Measurements from ENCODE around the gene ZNF326.
"Not testable (repeated sequence)": the region's sequence is repeated elsewhere in the genome, so short reads cannot be mapped to it uniquely, and the experiment has no call there.

The ZNF326 gene

DNA sequence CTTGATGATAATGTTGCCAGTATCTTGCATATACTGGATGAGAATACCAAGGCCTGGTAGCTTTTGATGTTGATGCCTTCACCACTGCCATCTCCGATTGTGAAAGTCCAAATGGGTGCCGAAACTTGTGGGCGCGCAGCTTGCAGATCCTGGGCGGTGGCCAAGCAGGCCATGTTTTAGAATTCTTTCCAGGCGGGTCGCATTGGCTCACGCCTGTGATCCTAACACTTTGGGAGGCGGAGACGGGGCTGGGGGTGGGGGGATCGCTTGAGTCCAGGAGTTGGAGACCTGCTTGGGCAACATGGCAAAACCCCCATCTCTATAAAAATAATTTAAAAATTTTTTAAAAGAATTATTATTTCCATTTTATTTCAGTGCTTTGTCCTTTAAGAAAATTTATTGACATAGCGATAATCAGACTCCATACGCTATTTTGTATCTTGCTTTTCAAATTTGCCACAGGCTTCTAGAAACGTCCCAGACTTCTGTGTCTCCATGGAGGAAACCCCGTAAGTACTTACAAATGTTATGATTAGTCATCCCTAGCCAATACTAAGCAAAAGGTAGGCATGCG, 592 bp upstream of the ZNF326 start:
- peak overlapping the region; percentile 80 for H3K4me3 ChIP-seq
- no peak for DNase-seq (ENCODE audit: low spot score in 2 of 2)
- no peaks in the 10 kb centered on the region for H3K9me3 ChIP-seq
- in situ Hi-C loops (cut with MboI; ENCODE audit: low sequenced_read_pairs), result loop anchor here (25.0 kb wide), 1 partner anchor 357 kb away; the partner anchor contains the start of gene LRRC8C
- no peaks in the 10 kb centered on the region for H3K27me3 ChIP-seq (ENCODE audit: low read depth)
- H3K4me1 ChIP-seq, result peaks cover 22% of the 10 kb centered on the region
- no peaks in the 10 kb centered on the region; the same call in 1 of the 2 replicates for H3K36me3 ChIP-seq (replicated peaks)

DNA sequence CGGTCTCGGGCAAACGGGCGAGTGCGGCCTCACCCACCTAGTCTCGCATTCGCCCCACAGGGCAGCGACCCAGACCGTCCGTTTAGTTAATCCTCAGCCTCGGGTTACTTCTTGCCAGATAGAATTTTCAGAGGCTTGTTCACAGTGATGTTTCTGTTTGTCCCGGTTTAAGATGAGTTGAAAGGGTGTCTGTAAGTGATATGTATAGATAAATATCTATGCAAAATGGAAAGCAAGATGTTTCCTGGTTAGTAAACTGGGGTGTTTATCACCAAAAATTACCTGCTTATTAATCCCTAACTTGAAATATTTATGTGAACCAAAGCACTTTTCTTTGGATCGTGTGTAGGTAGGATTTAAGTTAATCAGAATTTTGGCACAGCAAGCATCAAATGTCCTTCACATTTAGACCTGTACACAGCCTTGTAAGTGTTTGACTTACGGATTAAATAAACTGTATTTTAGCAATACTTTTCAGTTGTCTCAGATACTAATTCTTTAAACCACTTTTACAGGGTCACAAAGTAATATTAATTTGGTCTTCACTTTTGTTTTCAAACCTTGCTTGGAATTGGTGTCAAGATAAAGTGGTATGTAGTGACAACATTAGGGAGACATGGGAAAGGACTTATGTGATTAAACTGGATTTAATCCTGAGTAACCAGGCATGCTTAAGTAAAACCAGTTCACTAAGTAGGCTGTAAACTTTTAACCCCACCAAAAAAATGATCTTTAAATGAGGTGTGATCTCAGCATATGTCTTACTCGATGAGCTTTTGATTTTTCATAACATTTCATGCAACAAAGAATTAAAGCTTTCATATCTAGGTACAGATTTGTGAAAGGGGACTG, 914 bp downstream of the ZNF326 start:
- peaks cover 23% of the 10 kb centered on the region for H3K4me1 ChIP-seq
- H3K9me3 ChIP-seq, result no peaks in the 10 kb centered on the region
- H3K4me3 ChIP-seq, result peak overlapping the region; percentile 80
- peak; percentile 42 to 70 for DNase-seq (ENCODE audit: low spot score in 2 of 2)
- in situ Hi-C loops (cut with MboI; ENCODE audit: low sequenced_read_pairs), result loop anchor here (25.0 kb wide), 1 partner anchor 359 kb away; the partner anchor contains the start of gene LRRC8C
- peaks cover 9% of the 10 kb centered on the region for H3K36me3 ChIP-seq (replicated peaks)
- H3K27me3 ChIP-seq (ENCODE audit: low read depth), result no peaks in the 10 kb centered on the region

DNA sequence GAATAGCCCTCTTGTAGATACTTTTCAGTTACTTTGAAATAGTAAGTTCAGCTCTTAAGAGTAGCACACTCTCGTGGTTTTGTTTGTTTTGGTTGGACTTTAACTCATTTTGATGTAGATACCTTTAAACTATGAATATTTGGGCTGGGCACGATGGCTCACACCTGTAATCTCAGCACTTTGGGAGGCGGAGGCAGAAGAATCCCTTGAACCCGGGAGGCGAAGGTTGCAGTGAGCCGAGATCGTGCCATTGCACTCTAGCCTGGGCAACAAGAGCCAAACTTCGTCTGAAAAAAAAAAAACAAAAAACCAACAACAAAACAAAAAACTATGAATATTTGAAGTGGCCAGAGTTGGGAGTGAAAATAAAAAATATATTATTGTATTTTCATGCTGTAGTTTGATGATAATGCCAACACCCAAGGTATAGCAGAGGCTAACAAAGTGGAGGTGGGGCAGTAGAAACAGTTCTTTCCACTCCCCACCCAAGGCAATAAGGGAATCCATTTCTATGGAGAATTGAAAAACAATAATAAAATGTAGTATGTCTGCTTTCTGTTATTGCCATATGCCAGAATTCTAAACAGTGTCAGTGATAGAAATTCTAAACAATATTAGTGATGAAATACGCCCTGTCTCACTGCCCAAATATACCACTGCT, 1.7 kb downstream of the ZNF326 start:
- in situ Hi-C loops (cut with MboI; ENCODE audit: low sequenced_read_pairs), result loop anchor here (25.0 kb wide), 1 partner anchor 359 kb away; the partner anchor contains the start of gene LRRC8C

DNA sequence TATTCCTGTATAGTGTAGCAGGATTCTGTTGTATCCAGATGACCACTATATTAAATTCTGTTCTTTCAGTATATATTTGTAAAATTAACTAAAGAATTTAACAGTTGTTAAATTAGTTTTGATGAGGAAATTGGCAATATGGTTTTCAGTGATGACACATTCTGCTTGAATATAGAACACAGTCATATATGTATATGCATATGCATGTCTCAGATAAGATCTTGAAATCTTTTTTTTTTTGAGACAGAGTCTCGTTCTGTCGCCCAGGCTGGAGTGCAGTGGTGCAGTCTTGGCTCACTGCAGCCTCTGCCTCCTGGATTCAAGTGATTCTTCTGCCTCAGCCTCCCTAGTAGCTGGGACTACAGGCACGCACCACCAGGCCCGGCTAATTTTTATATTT, 2.2 kb downstream of the ZNF326 start:
- not testable (repeated sequence) for H3K36me3 ChIP-seq (replicated peaks); H3K9me3 ChIP-seq; H3K27me3 ChIP-seq (ENCODE audit: low read depth); DNase-seq (ENCODE audit: low spot score in 2 of 2)
- peak overlapping the region; percentile 80 for H3K4me3 ChIP-seq
- peaks cover 23% of the 10 kb centered on the region for H3K4me1 ChIP-seq
- in situ Hi-C loops (cut with MboI; ENCODE audit: low sequenced_read_pairs), result loop anchor here (25.0 kb wide), 1 partner anchor 360 kb away; the partner anchor contains the start of gene LRRC8C

More for the DNA sequence above, 1.7 kb downstream of the ZNF326 start:
- Histone ChIP-seq H3K27me3 (ENCODE audit: low read depth) (no peaks in the 10 kb centered on the region), H3K36me3 (replicated peaks) (peaks cover 9% of the 10 kb centered on the region), H3K9me3 (no peaks in the 10 kb centered on the region), H3K4me1 (peaks cover 23% of the 10 kb centered on the region), H3K4me3 (peak overlapping the region; percentile 80)
- no peak for DNase-seq (ENCODE audit: low spot score in 2 of 2)

DNA sequence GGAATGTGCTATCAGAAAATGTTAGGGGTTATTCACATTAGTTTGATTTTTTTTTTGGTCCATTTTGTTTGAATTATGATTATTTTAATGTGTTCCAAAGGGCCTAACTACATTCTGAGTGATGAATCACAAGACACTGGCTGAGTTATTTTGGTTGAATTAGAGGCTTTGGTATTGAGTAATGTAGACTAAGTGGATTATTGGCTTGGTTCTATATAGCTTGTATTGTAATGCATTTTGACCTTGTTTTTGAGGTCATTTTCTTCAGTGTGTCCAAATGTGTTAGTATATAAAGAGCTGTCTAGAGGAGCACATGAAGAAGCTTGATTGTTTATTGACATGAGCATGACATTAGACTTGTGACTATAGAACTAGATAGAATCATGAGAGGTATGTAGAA, 3.4 kb downstream of the ZNF326 start:
- H3K9me3 ChIP-seq, result no peaks in the 10 kb centered on the region
- in situ Hi-C loops (cut with MboI; ENCODE audit: low sequenced_read_pairs), result loop anchor here (25.0 kb wide), 1 partner anchor 361 kb away; the partner anchor contains the start of gene LRRC8C
- no peak overlapping the region for H3K4me3 ChIP-seq
- peaks cover 23% of the 10 kb centered on the region for H3K4me1 ChIP-seq
- DNase-seq (ENCODE audit: low spot score in 2 of 2), result peak in 1 of 2 experiments; percentile 88
- H3K36me3 ChIP-seq (replicated peaks), result peaks cover 9% of the 10 kb centered on the region
- no peaks in the 10 kb centered on the region for H3K27me3 ChIP-seq (ENCODE audit: low read depth)

DNA sequence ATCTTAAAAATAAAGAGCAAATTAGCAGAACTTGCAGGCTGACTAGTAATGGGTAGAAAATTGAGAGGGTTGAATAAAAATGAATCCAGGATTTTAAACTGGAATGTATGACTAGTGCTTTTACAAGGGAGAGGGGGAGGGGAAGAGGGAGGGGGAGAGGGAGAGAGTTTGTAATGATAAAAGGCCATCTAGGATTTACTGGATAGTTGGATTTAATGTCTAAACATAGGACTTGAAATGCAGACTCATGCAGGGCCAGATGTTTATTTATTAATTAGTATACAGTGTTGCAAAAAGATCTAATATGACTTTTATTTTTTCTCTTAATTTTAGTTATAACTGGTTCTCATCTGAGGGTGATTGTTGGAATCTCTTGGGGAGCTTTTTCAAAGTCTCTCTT, 4.3 kb downstream of the ZNF326 start:
- no peaks in the 10 kb centered on the region for H3K27me3 ChIP-seq (ENCODE audit: low read depth)
- no peaks in the 10 kb centered on the region for H3K9me3 ChIP-seq
- no peak for DNase-seq (ENCODE audit: low spot score in 2 of 2)
- peaks cover 9% of the 10 kb centered on the region for H3K36me3 ChIP-seq (replicated peaks)
- in situ Hi-C loops (cut with MboI; ENCODE audit: low sequenced_read_pairs), result loop anchor here (25.0 kb wide), 1 partner anchor 362 kb away; the partner anchor contains the start of gene LRRC8C
- peaks cover 23% of the 10 kb centered on the region for H3K4me1 ChIP-seq
- no peak overlapping the region for H3K4me3 ChIP-seq

DNA sequence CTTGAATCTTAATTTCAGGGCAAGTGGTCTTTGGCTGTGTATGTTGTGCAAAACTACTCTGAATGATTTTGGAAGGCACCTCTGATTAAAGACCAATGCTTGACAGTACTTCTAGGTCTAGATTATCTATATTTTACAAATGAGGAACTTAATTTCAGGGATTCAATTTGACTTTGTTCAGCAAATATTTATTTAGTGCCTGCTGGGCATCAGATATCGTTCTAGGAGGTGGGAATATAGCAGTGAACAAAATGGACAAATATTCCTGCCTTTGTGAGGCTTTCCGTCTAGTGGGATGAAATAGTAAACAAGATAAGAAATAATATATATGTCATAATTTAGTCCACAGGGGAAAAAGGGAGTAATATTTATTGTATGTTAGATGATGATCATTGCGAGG, 4.7 kb downstream of the ZNF326 start:
- in situ Hi-C loops (cut with MboI; ENCODE audit: low sequenced_read_pairs), result loop anchor here (25.0 kb wide), 1 partner anchor 362 kb away; the partner anchor contains the start of gene LRRC8C
- H3K36me3 ChIP-seq (replicated peaks), result peaks cover 9% of the 10 kb centered on the region
- no peaks in the 10 kb centered on the region for H3K27me3 ChIP-seq (ENCODE audit: low read depth)
- H3K4me1 ChIP-seq, result peaks cover 23% of the 10 kb centered on the region
- DNase-seq (ENCODE audit: low spot score in 2 of 2), result no peak
- H3K4me3 ChIP-seq, result no peak overlapping the region
- no peaks in the 10 kb centered on the region for H3K9me3 ChIP-seq

DNA sequence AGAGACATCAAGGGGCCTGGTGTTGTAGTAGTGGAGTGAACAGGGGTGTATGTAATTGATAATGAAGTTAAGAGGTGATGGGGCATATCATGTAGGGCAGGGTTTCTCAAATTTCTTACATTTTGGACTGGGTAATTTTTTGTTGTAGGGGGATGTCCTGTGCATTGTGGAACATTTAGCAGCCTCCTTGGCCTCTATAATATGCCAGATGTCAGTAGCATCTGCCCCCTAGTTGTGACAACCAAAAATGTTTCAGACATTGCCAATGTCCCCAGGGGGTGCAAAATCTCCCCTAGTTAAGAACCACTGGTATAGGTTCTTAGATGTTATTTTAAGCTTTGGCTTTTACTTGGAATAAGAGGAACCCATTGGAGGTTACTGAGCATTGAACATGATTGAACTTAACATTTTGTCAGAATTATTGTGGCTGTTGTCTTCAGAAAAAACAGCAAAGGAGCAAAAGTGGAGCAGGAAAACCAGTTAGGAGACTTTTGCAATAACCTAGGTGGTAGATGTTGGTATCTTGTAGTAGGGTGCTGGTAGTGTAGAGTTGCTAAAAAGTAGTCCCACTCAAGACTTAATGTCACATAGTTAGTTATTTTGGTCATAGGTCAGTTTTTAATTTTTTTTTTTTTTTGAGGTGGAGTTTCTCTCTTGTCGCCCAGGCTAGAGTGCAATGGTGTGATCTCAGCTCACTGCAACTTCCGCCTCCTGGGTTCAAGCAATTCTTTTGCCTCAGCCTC, 6.2 kb downstream of the ZNF326 start:
- Histone ChIP-seq H3K4me1 (peaks cover 23% of the 10 kb centered on the region), H3K4me3 (no peak overlapping the region), H3K9me3 (no peaks in the 10 kb centered on the region), H3K27me3 (ENCODE audit: low read depth) (no peaks in the 10 kb centered on the region), H3K36me3 (replicated peaks) (peaks cover 20% of the 10 kb centered on the region)
- in situ Hi-C loops (cut with MboI; ENCODE audit: low sequenced_read_pairs), result no loop called here
- DNase-seq (ENCODE audit: low spot score in 2 of 2), result no peak

DNA sequence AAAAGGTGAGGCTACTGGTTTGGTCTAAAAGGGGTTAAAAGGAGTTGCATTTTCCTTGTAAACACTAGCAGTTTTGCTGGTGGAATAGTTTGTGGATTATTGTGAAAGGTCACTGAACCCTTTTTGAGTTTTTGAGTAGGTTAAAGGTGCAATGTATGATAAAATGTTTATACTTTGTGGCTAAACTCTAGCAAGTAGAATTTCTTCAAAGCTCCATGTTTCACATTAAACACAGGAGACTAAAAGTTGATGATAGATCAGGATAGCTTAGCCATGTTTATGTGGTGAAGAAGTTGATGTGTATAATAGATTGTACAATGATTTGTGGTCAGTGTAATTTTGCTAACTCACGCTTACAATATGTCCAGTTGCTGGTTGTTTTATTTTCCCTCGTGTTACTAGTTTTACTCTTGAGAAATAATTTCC, 13.1 kb downstream of the ZNF326 start:
- Histone ChIP-seq H3K36me3 (replicated peaks) (peaks cover 58% of the 10 kb centered on the region), H3K4me1 (no peaks in the 10 kb centered on the region), H3K4me3 (no peak overlapping the region), H3K9me3 (no peaks in the 10 kb centered on the region), H3K27me3 (ENCODE audit: low read depth) (no peaks in the 10 kb centered on the region)
- no peak for DNase-seq (ENCODE audit: low spot score in 2 of 2)
- in situ Hi-C loops (cut with MboI; ENCODE audit: low sequenced_read_pairs), result no loop called here

DNA sequence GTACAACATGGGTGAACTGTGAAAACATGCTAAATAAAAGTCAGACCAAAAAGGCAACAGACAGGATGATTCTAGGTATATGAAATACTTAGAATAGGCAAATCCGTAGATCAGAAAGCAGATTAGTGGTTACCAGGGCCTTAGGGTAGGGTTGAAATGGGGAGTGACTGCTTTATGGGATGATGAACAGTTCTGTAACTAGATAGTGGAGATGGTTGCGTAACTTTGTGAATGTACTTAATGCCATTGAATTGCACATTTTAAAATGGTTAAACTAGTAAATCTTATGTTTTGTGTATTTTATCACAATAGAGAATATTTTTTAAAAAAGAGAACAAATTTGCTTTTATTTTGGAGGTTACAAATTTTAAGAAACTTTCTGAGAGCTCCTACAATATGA, 17.4 kb downstream of the ZNF326 start:
- Histone ChIP-seq H3K9me3 (no peaks in the 10 kb centered on the region), H3K4me3 (no peak overlapping the region), H3K36me3 (replicated peaks) (peaks cover 60% of the 10 kb centered on the region), H3K27me3 (ENCODE audit: low read depth) (no peaks in the 10 kb centered on the region), H3K4me1 (no peaks in the 10 kb centered on the region)
- DNase-seq (ENCODE audit: low spot score in 2 of 2), result no peak
- in situ Hi-C loops (cut with MboI; ENCODE audit: low sequenced_read_pairs), result no loop called here

DNA sequence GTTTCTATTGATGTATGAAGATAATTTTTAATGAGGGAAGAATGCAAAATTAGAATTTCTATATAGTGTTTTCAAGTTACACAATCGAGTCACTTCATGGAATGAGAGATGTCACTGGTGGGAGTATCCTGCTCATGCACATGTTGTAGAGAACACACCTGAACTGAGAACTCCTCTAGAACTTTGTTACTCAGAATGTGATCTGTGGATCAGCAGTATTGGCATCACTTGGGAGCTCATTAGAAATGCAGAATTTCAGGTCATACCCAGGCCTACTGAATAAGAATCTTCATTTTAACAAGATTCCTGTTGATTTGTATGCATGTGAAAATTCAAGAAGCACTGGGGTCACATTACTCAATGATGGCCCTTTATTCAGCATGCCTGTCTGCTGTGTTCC, 28.8 kb downstream of the ZNF326 start:
- in situ Hi-C loops (cut with MboI; ENCODE audit: low sequenced_read_pairs), result no loop called here
- Histone ChIP-seq H3K36me3 (replicated peaks) (peaks cover 72% of the 10 kb centered on the region), H3K4me3 (no peak overlapping the region), H3K9me3 (no peaks in the 10 kb centered on the region), H3K4me1 (no peaks in the 10 kb centered on the region), H3K27me3 (ENCODE audit: low read depth) (no peaks in the 10 kb centered on the region)
- no peak for DNase-seq (ENCODE audit: low spot score in 2 of 2)

DNA sequence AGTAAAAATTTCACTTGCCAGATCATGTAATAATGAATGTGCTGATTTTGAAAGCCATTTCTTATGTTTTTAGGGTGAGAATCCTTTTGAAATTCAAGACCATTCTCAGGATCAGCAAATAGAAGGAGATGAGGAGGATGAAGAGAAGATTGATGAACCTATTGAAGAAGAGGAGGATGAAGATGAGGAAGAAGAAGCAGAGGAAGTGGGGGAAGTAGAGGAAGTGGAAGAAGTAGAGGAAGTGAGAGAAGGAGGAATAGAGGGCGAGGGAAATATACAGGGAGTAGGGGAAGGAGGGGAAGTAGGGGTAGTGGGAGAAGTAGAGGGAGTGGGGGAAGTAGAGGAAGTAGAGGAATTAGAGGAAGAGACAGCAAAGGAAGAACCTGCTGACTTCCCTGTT, 32.4 kb downstream of the ZNF326 start:
- in situ Hi-C loops (cut with MboI; ENCODE audit: low sequenced_read_pairs), result no loop called here
- H3K9me3 ChIP-seq, result no peaks in the 10 kb centered on the region
- no peak for DNase-seq (ENCODE audit: low spot score in 2 of 2)
- no peaks in the 10 kb centered on the region for H3K27me3 ChIP-seq (ENCODE audit: low read depth)
- no peak overlapping the region for H3K4me3 ChIP-seq
- H3K4me1 ChIP-seq, result no peaks in the 10 kb centered on the region
- peaks cover 47% of the 10 kb centered on the region for H3K36me3 ChIP-seq (replicated peaks)

DNA sequence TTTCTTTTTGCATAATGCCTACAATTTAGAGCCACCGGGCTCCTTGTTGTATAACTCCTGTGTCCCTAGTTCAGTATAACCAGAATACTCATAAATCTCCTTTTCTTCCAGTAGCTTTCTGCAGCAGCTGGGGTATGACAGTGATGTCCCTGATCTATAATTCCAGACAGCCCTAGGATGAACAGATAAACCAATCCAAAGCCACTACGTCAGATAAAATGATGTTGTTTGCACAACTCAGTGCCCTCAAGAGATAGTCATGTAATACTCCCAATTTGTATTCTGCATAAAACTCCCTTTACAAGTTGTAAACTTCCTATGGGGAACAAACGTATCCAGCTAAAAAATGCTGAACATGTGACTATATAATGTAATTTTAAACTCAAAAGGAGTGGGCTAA, 44.7 kb downstream of the ZNF326 start:
- Histone ChIP-seq H3K4me3 (no peak overlapping the region), H3K36me3 (replicated peaks) (no peaks in the 10 kb centered on the region; the same call in 1 of the 2 replicates), H3K9me3 (no peaks in the 10 kb centered on the region), H3K4me1 (no peaks in the 10 kb centered on the region), H3K27me3 (ENCODE audit: low read depth) (no peaks in the 10 kb centered on the region)
- in situ Hi-C loops (cut with MboI; ENCODE audit: low sequenced_read_pairs), result no loop called here
- no peak for DNase-seq (ENCODE audit: low spot score in 2 of 2)
